NCI-H1105 treated with DMSO at 0.1 percent for 48 hours (cell line): ENCODE results near the gene DDX54.
"Not testable (repeated sequence)": the region's sequence is repeated elsewhere in the genome, so short reads cannot be mapped to it uniquely, and the experiment has no call there.

Source experiments
- DNase-seq: peaks from one replicate; lab custom pipeline; 2025; lab: John Stamatoyannopoulos, UW

Gene DDX54

DNA sequence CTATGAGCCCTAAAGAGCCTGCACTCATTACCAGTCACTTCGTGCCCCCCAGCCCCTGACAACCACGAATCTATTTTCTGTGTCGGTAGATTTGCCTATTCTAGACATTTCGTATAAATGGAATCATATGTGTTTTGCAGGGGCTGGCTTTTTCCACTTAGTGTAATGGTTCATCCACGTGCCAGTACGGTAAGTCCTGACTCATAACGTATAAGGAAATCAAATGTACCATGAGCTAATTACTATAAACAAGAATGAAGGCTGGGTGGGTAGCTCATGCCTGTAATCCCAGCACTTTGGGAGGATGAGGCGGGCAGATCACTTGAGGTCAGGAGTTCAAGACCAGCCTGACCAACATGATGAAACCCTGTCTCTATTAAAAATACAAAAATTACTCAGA, 67.6 kb downstream of the DDX54 start:
- not testable (repeated sequence) for DNase-seq

GRCh38 chr12:113116875-113117274, 68.4 kb downstream of the DDX54 start:
- peak; percentile 98 for DNase-seq

- no peak for DNase-seq
Measured at GRCh38 chr12:113115455-113116126, 69.7 kb downstream of the DDX54 start.

GRCh38 chr12:113114447-113115178, 70.7 kb downstream of the DDX54 start:
- no peak for DNase-seq

GRCh38 chr12:113113397-113113796, 71.9 kb downstream of the DDX54 start:
- no peak for DNase-seq

GRCh38 chr12:113112043-113112899, 73.0 kb downstream of the DDX54 start:
- DNase-seq: no peak

DNA sequence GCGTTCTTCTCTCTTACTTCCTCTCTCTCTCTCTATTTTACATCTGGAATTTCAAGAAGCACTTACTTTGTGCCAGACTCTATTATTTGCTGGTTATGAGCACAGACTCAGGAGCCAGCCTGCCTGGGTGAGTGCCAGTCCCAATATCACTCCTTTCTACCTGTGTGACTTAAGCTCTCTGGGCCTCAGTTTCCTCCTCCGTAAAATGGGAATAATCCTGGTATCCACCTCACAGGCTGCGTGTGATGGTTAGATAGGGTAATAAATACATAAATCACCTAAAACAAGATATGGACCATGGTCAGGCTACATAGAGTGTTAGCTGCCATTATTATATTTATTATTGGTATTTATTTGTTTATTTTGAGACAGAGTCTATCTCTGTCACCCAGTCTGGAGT, 74.0 kb downstream of the DDX54 start:
- DNase-seq: no peak

DNA sequence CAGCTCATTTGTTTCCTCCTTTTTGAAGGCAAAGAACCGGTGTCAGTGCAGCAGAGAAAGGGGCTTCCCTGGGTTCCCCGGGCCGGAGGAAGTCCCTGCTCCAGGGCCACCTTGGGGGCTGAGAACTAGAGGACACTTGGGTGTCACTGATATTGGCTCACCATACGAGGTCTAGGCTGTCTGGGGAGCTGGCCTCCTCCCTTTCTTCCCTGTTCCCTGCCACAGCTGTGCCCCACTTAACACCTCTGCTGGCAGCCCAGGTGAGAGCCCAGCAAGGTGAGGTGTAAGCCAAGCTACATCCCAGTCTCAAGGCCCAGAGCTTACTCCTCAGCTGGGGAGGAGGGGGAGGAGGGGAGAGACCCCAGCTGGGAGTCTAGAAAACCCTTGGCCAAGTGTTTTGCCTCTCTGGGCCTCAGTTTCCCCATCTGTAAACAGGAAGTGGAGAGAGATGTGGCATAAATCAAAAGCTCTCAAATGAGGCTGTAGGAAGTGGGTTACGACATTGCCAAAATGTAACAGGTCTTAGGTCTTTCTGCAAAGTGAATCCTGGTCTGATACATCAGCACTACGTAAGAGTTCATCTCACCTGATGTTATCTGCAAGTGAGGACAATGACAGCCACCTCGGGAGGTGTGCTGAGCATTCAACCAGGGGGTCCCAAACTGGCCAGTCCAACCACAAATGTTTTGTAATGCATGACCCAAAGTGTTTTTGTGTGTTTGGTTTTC, 75.2 kb downstream of the DDX54 start:
- no peak for DNase-seq

DNA sequence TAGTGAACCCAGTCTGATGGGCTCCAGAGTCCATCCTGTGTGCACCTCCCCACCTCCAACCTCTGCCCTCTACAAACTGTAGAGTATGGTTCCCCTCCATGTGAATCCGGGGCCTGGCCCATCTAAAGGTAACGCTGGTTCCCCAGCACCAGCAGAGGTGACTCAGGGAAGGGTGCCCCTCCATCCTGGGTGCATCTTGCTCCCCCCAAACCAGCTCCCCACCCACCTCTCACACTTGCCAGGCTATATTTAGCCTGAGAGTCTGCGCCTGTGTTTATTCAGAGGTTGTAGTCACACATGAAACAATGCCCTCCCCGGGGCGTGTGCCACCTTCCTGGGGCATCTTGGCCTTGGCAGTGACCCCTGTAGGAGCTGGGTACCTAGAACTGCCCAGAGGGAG, 75.9 kb downstream of the DDX54 start:
- no peak for DNase-seq

DNA sequence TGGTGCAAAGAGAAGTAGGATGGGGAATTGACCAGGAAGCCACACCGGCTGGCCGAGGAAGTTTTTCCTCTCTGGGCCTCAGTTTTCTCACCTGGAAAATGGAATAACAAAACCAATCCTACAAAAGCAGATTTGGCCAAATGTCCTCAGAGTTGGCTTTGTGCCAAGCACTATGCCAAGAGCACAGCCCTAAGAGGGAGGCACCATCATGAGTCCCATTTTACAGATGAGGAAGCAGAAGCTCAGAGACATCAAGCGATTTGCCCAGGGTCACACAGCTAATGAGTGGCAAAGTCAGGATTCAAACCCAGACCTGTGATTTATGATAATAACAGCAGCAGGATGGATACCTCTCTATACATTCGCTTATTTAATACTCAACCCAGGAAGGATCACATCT, 77.0 kb downstream of the DDX54 start:
- DNase-seq: no peak
